A549 (cell line): ENCODE data around the gene CPED1.

Experiments
- CTCF ChIP-seq: fragments of >200 bp; sonication (Bioruptor Twin); formaldehyde crosslinking; IDR thresholded peaks from 3 replicates; pipeline ENCODE4 v1.5.1; 2016
- FOSL2 ChIP-seq, 2 experiments: fragments of 450-650 bp in 1 of 2; fragments of >200 bp in 1 of 2; sonication (Bioruptor Twin) in 1 of 2; formaldehyde crosslinking; IDR thresholded peaks; 2 replicates each; pipeline versions ENCODE4 v1.5.0 to v1.6.1; 2016 to 2020; ENCODE audit warnings: mild to moderate bottlenecking in 1 of 2, moderate library complexity in 1 of 2
- NPAS2 ChIP-seq: fragments of 250-450 bp; sonication (Bioruptor Pico); IDR thresholded peaks from 2 replicates; pipeline ENCODE4 v1.8.0; 2022; ENCODE audit warnings: mild to moderate bottlenecking, moderate library complexity, borderline replicate concordance

GRCh38 chr7:121034929-121035328 is 46.4 kb downstream of the CPED1 start:
- no peak for TF ChIP-seq FOSL2 (IDR thresholded peaks at IDR 0.05)
- TF ChIP-seq FOSL2 (CRISPR knock-in tag; IDR thresholded peaks at IDR 0.05), result no peak
- no peak for TF ChIP-seq CTCF
- TF ChIP-seq NPAS2 (CRISPR knock-in tag), result no peak
